Neural crest cell (in vitro differentiated cells): Measurements from ENCODE around the gene SMARCA2. TPM values are rescaled to one million over a fixed set of nuclear protein-coding genes. Genes with fewer than 3 reads are reported as not detected.

Experiments used
- DNase-seq: peaks from one replicate; pipeline ENCODE4 v3.0.0; 2021; ENCODE audit warnings: low read depth, mixed read lengths, low spot score
- H3K27ac Mint-ChIP-seq: one replicate; pipeline ENCODE4 v1.8.0; 2021; ENCODE audit warnings: mild to moderate bottlenecking, mixed read lengths; ENCODE audit not compliant: unreplicated experiment
- H3K27me3 Mint-ChIP-seq: 2 replicates; pipeline ENCODE4 v1.8.0; 2021; ENCODE audit warnings: low read depth, mild to moderate bottlenecking, mixed read lengths
- H3K36me3 Mint-ChIP-seq: 2 replicates; pipeline ENCODE4 v1.8.0; 2021; ENCODE audit warnings: low read depth, mild to moderate bottlenecking, mixed read lengths
- H3K4me1 Mint-ChIP-seq: 2 replicates; pipeline ENCODE4 v1.8.0; 2021; ENCODE audit warnings: mixed read lengths
- H3K4me3 Mint-ChIP-seq: one replicate; pipeline ENCODE4 v1.8.0; 2021; ENCODE audit warnings: mild to moderate bottlenecking, mixed read lengths
- H3K9me3 Mint-ChIP-seq: 2 replicates; pipeline ENCODE4 v1.8.0; 2021; ENCODE audit warnings: mixed read lengths
- total RNA-seq: library from RNA; stranded (reverse); gene quantifications from 2 replicates; pipeline ENCODE4 v1.2.1, GENCODE V29; 2021
- TF ChIP-seq, protein P1 (sequence below): fragments of 200-600 bp; sonication (generic); conservative IDR thresholded peaks from 2 replicates; pipeline ENCODE4 v1.5.0; 2021; ENCODE audit warnings: antibody characterized with exemption, mild to moderate bottlenecking

The SMARCA2 gene
- total RNA-seq, 1 donor from 2014 or later = 19.4 TPM

DNA sequence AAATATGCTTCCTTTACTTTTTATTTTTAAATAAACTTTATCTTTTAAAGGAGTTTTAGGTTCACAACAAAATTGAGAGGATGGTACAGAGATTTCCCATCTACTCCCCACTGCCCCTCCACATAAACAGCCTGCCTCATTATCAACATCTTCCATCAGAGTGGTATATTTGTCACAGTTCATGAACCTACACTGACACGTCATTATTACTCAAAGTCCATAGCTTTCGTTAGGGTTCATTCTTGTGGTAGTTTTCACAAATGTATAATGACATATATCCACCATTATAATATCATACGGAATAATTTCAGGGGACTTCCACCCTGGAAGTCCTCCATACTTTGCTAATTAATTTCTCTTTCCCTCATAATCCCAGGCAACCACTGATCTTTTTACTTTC lies 204.9 kb downstream of the SMARCA2 start:
- TF ChIP-seq, protein P1, sequence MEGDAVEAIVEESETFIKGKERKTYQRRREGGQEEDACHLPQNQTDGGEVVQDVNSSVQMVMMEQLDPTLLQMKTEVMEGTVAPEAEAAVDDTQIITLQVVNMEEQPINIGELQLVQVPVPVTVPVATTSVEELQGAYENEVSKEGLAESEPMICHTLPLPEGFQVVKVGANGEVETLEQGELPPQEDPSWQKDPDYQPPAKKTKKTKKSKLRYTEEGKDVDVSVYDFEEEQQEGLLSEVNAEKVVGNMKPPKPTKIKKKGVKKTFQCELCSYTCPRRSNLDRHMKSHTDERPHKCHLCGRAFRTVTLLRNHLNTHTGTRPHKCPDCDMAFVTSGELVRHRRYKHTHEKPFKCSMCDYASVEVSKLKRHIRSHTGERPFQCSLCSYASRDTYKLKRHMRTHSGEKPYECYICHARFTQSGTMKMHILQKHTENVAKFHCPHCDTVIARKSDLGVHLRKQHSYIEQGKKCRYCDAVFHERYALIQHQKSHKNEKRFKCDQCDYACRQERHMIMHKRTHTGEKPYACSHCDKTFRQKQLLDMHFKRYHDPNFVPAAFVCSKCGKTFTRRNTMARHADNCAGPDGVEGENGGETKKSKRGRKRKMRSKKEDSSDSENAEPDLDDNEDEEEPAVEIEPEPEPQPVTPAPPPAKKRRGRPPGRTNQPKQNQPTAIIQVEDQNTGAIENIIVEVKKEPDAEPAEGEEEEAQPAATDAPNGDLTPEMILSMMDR = no peak
- no peak for DNase-seq
- Mint-ChIP-seq H3K9me3 (peaks cover 17% of the 10 kb centered on the region), H3K4me3 (no peak overlapping the region), H3K36me3 (peaks cover 4% of the 10 kb centered on the region), H3K27ac (no peak overlapping the region), H3K4me1 (peaks cover 1% of the 10 kb centered on the region), H3K27me3 (no peaks in the 10 kb centered on the region)

DNA sequence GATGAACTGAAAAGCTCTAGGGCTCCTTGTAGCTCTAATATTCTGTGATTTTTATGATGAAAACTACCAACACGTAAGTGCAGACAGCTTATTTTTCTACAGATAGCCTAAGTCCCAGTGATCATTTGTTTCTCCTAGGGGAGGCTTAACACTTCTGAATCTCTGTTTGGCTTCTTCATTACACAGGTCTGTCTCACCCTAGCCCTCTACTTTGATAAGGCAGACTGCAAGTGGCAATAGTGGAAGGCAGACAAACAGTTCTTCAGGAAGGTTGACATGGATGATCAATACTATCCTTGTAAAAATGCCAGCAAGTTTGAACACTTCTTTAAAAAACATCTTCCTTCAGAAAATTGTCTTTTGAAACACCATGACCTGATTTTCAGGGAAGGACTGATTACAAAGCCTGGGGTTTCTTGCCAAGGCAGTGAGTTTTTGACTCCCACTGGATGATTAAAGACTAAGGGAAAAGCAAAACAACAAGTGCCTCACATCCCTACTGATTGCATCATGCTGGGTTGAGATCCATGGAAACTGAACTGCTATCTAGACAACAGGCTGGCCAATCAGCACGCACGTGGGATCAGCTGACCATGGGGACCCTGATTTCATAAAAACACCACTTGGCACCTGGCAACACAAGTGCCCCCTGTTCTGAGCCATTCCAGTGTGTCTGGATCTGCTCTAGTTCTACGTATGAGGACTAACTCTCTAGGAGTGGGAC lies 212.2 kb downstream of the SMARCA2 start:
- TF ChIP-seq, protein P1 = no peak
- peaks cover 43% of the 10 kb centered on the region for H3K4me1 Mint-ChIP-seq
- no peaks in the 10 kb centered on the region for H3K27me3 Mint-ChIP-seq
- H3K27ac Mint-ChIP-seq = peak overlapping the region; percentile 57
- H3K9me3 Mint-ChIP-seq = peaks cover 24% of the 10 kb centered on the region
- H3K36me3 Mint-ChIP-seq = peaks cover 12% of the 10 kb centered on the region
- no peak for DNase-seq
- H3K4me3 Mint-ChIP-seq = no peak overlapping the region

DNA sequence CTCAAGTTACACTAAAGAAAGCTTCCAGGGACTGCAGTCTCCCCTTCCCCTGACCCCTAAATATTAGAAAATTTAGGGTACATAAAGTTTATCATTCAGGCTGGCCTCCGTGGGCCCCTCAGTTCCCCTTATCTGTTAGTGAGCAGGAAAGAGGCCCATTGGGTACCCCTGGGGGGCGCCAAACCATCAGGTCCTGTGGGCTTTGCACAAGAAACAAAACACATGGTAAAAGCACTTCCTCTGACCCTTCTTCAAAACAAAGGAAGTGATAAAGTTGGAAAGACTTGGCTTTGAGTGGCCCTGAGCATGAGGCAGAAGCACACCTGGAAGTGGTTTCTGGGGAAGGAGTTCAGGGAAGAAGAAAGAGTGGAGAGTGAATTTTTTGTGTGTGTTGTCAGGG lies 213.0 kb downstream of the SMARCA2 start:
- Mint-ChIP-seq H3K27ac (no peak overlapping the region), H3K4me3 (peak overlapping the region; percentile 38), H3K27me3 (no peaks in the 10 kb centered on the region), H3K9me3 (peaks cover 26% of the 10 kb centered on the region), H3K4me1 (peaks cover 43% of the 10 kb centered on the region), H3K36me3 (peaks cover 12% of the 10 kb centered on the region)
- TF ChIP-seq, protein P1 = peak; percentile 50
- DNase-seq = peak; percentile 31

GRCh38 chr9:2228641-2229040 lies 213.5 kb downstream of the SMARCA2 start:
- TF ChIP-seq, protein P1 = no peak
- Mint-ChIP-seq H3K4me1 (peaks cover 47% of the 10 kb centered on the region), H3K27me3 (no peaks in the 10 kb centered on the region), H3K36me3 (peaks cover 12% of the 10 kb centered on the region), H3K4me3 (no peak overlapping the region), H3K27ac (no peak overlapping the region), H3K9me3 (peaks cover 30% of the 10 kb centered on the region)
- DNase-seq = no peak

DNA sequence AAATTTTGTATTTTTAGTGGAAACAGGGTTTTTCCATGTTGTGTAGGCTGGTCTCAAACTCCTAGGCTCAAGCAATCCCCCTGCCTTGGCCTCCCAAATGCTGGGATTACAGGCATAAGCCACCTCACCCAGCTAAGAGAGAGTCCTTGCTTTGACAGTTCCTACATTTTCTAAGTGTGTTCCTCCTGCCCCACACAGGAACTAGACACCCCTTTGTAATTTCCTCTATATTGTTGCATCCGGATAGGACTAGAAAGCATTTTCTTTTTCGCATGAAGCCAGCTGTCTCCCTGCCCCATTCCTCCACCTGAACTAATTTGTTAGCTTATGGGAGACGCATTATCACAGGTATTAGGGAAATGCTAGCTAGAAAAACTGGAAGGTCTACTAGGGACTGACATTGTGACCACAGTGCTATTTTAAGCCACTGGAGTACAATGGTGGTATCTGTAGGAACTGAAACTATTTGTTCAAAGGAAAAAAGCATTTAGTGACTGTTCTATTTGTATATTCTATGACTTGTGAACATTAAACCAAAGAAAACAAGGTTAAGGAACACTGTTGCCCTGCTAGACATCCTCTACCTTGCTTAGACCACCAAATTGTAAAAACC lies 214.1 kb downstream of the SMARCA2 start:
- Mint-ChIP-seq H3K4me1 (peaks cover 48% of the 10 kb centered on the region), H3K27ac (peak overlapping the region; percentile 87), H3K4me3 (no peak overlapping the region)

More for the DNA sequence above, 214.1 kb downstream of the SMARCA2 start:
- H3K9me3 Mint-ChIP-seq = peaks cover 30% of the 10 kb centered on the region
- TF ChIP-seq, protein P1 = no peak
- H3K36me3 Mint-ChIP-seq = peaks cover 12% of the 10 kb centered on the region
- DNase-seq = no peak
- H3K27me3 Mint-ChIP-seq = no peaks in the 10 kb centered on the region
